SK-N-SH treated with all-trans-retinoic acid at 6 μM for 48 hours (cell line): Measurements from ENCODE around the gene TMEM165.

Experiments
- ARNTL ChIP-seq: fragments of 450-650 bp; formaldehyde crosslinking; IDR thresholded peaks from 2 replicates; pipeline ENCODE4 v1.5.0; 2020; ENCODE audit warnings: low read depth, mild to moderate bottlenecking, moderate library complexity, borderline replicate concordance
- CREB5 ChIP-seq: fragments of 250-450 bp; sonication (Bioruptor Pico); IDR thresholded peaks from 2 replicates; pipeline ENCODE4 v1.5.1; 2020; ENCODE audit warnings: low read depth, mild to moderate bottlenecking, moderate library complexity
- GLIS3 ChIP-seq: fragments of 250-450 bp; sonication (Bioruptor Pico); IDR thresholded peaks from 2 replicates; pipeline ENCODE4 v1.5.0; 2020; ENCODE audit warnings: mild to moderate bottlenecking, moderate library complexity
- POU6F1 ChIP-seq: fragments of 250-450 bp; sonication (Bioruptor Pico); IDR thresholded peaks from 2 replicates; pipeline ENCODE4 v1.8.0; 2021; ENCODE audit warnings: low read depth, mild to moderate bottlenecking, moderate library complexity, borderline replicate concordance
- RARB ChIP-seq: fragments of 250-450 bp; sonication (Bioruptor Pico); IDR thresholded peaks from 2 replicates; pipeline ENCODE4 v1.8.0; 2021; ENCODE audit warnings: mild to moderate bottlenecking, moderate library complexity
- TOX ChIP-seq: fragments of 250-450 bp; sonication (Bioruptor Pico); IDR thresholded peaks from 2 replicates; pipeline ENCODE4 v1.8.0; 2021; ENCODE audit warnings: mild to moderate bottlenecking, moderate library complexity, borderline replicate concordance
- ZFP30 ChIP-seq: fragments of 450-650 bp; formaldehyde crosslinking; IDR thresholded peaks from 2 replicates; pipeline ENCODE4 v1.5.0; 2022; ENCODE audit warnings: mild to moderate bottlenecking, moderate library complexity
- ZNF8 ChIP-seq: fragments of 450-650 bp; formaldehyde crosslinking; IDR thresholded peaks from 2 replicates; pipeline ENCODE4 v1.5.0; 2020; ENCODE audit warnings: mild to moderate bottlenecking, moderate library complexity

- TF ChIP-seq ARNTL (CRISPR knock-in tag) (no peak), CREB5 (CRISPR knock-in tag) (no peak), GLIS3 (CRISPR knock-in tag) (no peak), ZFP30 (CRISPR knock-in tag) (no peak), ZNF8 (CRISPR knock-in tag) (no peak), RARB (CRISPR knock-in tag) (no peak), POU6F1 (CRISPR knock-in tag) (no peak), TOX (no peak)
Measured at GRCh38 chr4:55435141-55435841, 39.5 kb downstream of the TMEM165 start.
